ENCODE data around the gene NUTM2F. TPM values are rescaled to one million over a fixed set of nuclear protein-coding genes. Genes with fewer than 3 reads are reported as not detected.
"Not testable (repeated sequence)": the region's sequence is repeated elsewhere in the genome, so short reads cannot be mapped to it uniquely, and the experiment has no call there.

NUTM2F gene
- not detected in 2 replicates for total RNA-seq

GRCh38 chr9:94328544-94328943 is at the start of gene NUTM2F:
Gene NUTM2F, minus strand, starts transcription at chr9:94328644. Its CDS starts 21 bp downstream, at chr9:94328623.
- not testable (repeated sequence) for DNase-seq

- peak; percentile 0 for DNase-seq
These were observed 46.8 kb upstream of the NUTM2F start for GRCh38 chr9:94375197-94375596.

GRCh38 chr9:94374176-94375056 is 46.0 kb upstream of the NUTM2F start:
- DNase-seq = peak; percentile 90

- DNase-seq = not testable (repeated sequence)
These were observed 45.3 kb upstream of the NUTM2F start for GRCh38 chr9:94373779-94374175.

- DNase-seq = not testable (repeated sequence)
These were observed 41.8 kb upstream of the NUTM2F start for GRCh38 chr9:94370266-94370665.

- DNase-seq = not testable (repeated sequence)
These were observed 35.7 kb upstream of the NUTM2F start for GRCh38 chr9:94364093-94364614.

GRCh38 chr9:94357158-94357557 is 28.7 kb upstream of the NUTM2F start:
- not testable (repeated sequence) for DNase-seq

- DNase-seq = not testable (repeated sequence)
These were observed 23.7 kb upstream of the NUTM2F start for GRCh38 chr9:94351901-94352723.

- not testable (repeated sequence) for DNase-seq
These were observed 20.3 kb upstream of the NUTM2F start for GRCh38 chr9:94348754-94349153.

- not testable (repeated sequence) for DNase-seq
These were observed 19.0 kb upstream of the NUTM2F start for GRCh38 chr9:94347451-94347850.

GRCh38 chr9:94341703-94342102 is 13.3 kb upstream of the NUTM2F start:
- not testable (repeated sequence) for DNase-seq

GRCh38 chr9:94340750-94341149 is 12.3 kb upstream of the NUTM2F start:
- DNase-seq = not testable (repeated sequence)

GRCh38 chr9:94339657-94340056 is 11.2 kb upstream of the NUTM2F start:
- not testable (repeated sequence) for DNase-seq

GRCh38 chr9:94338723-94339122 is 10.3 kb upstream of the NUTM2F start:
- not testable (repeated sequence) for DNase-seq

GRCh38 chr9:94336445-94336844 is 8.0 kb upstream of the NUTM2F start:
- not testable (repeated sequence) for DNase-seq

- not testable (repeated sequence) for DNase-seq
These were observed 2.9 kb downstream of the NUTM2F start for GRCh38 chr9:94325583-94325982.

- not testable (repeated sequence) for DNase-seq
These were observed 5.2 kb downstream of the NUTM2F start for GRCh38 chr9:94323153-94323798.

- not testable (repeated sequence) for DNase-seq
These were observed 6.0 kb downstream of the NUTM2F start for GRCh38 chr9:94322342-94322940.

GRCh38 chr9:94317949-94318657 is 10.3 kb downstream of the NUTM2F start:
- not testable (repeated sequence) for DNase-seq

GRCh38 chr9:94316236-94316635 is 12.2 kb downstream of the NUTM2F start:
- DNase-seq = not testable (repeated sequence)

All from dermis blood vessel endothelial cell (primary cell).